Mesangial cell (primary cell): ENCODE measurements around the gene GFRA4. TPM values are rescaled to one million over a fixed set of nuclear protein-coding genes. Genes with fewer than 3 reads are reported as not detected.

ENCODE experiments used
- total RNA-seq: library from RNA; depleted of rRNA; stranded (reverse); fragments of >200 nt; gene quantifications from 2 replicates; pipeline ENCODE4 v1.2.3, GENCODE V29; 2015

GFRA4 gene
- not detected in 2 replicates for total RNA-seq

GRCh38 chr20:3663031-3663701 is at the start of gene GFRA4:
TSS of gene GFRA4 (minus strand) at chr20:3663399. CDS start at chr20:3663399, 0 bp downstream.

GRCh38 chr20:3712279-3712873 is 49.2 kb upstream of the GFRA4 start, which contains the start of gene SIGLEC1:
TSS of gene SIGLEC1 (minus strand) at chr20:3712600. CDS start at chr20:3707128, 5,472 bp downstream.

GRCh38 chr20:3681931-3682781 is 19.0 kb upstream of the GFRA4 start, which contains the start of gene ADAM33:
TSS of gene ADAM33 (minus strand) at chr20:3682010. CDS start at chr20:3682004, 6 bp downstream.

Other genes starting within 250 kb of the GFRA4 start
- 18.4 and 36.9 TPM in 2 replicates for gene ATRN, start 192.4 kb downstream of the GFRA4 start, total RNA-seq
- gene ADAM33, start 18.6 kb upstream of the GFRA4 start, total RNA-seq: 0.33 and 2.2 TPM in 2 replicates
- gene SIGLEC1, start 49.2 kb upstream of the GFRA4 start, total RNA-seq: not detected in 2 replicates
- gene HSPA12B, start 69.3 kb upstream of the GFRA4 start, total RNA-seq: 0.13 TPM in 1 of 2 replicates, not detected in the other
- 38.9 and 59.0 TPM in 2 replicates for gene ADISSP, start 104.4 kb upstream of the GFRA4 start, total RNA-seq
- gene SPEF1, start 118.0 kb upstream of the GFRA4 start, total RNA-seq: 0.16 and 0.76 TPM in 2 replicates
- 70.2 and 88.3 TPM in 2 replicates for gene CENPB, start 123.3 kb upstream of the GFRA4 start, total RNA-seq
- 54.3 and 72.8 TPM in 2 replicates for gene CDC25B, start 132.9 kb upstream of the GFRA4 start, total RNA-seq
- gene AP5S1, start 157.1 kb upstream of the GFRA4 start, total RNA-seq: 17.9 and 21.2 TPM in 2 replicates
- 22.0 and 29.4 TPM in 2 replicates for gene MAVS, start 183.4 kb upstream of the GFRA4 start, total RNA-seq
- 17.9 and 23.0 TPM in 2 replicates for gene PANK2, start 226.0 kb upstream of the GFRA4 start, total RNA-seq